Measurements from ENCODE around the gene ULK4.
"Not testable (repeated sequence)": the region's sequence is repeated elsewhere in the genome, so short reads cannot be mapped to it uniquely, and the experiment has no call there.

Gene ULK4

DNA sequence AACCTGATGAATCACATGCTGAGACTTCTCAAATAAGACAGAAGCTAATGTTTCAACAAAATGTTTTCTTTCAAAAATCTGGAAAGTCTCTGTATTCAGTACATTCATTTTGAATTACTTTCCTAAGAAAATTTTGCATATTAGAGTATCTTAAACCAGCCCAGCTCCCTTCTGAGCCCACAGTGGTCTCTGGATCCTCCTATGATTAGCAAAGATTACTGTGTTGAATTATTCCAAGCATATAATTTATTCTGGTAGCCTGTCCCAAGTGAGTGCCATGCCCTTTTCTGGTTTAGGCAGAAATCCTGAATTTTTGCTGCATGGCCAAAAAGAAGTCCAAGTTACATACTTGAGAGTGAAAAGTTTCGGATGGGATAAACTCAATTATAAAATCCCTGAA is 483.6 kb downstream of the ULK4 start:
- no peak for DNase-seq

- DNase-seq, result no peak
Observed at GRCh38 chr3:41477399-41478014, 484.4 kb downstream of the ULK4 start.

GRCh38 chr3:41469083-41469482 is 492.8 kb downstream of the ULK4 start:
- no peak for DNase-seq

DNA sequence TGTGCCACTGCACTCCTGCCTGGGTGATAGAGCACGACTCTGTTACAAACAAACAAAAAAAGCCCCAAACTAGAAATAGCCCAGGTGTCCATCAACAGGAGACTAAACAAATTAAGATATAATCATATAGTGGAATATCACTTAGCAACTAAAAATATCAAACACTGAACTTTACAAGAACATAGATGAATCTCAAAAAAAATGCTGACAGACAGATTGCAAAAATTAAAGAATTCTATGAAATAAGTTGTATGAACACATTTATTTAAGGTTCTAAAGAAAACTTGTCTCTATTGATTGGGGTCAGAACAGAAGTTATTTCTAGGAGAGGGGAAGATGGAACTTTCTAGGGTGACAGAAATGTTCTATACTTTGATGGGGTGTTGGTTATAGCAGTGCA is 494.4 kb downstream of the ULK4 start:
- DNase-seq, result no peak

GRCh38 chr3:41464858-41465257 is 497.0 kb downstream of the ULK4 start:
- no peak for DNase-seq

- DNase-seq, result no peak
Observed at GRCh38 chr3:41464401-41464800, 497.5 kb downstream of the ULK4 start.

DNA sequence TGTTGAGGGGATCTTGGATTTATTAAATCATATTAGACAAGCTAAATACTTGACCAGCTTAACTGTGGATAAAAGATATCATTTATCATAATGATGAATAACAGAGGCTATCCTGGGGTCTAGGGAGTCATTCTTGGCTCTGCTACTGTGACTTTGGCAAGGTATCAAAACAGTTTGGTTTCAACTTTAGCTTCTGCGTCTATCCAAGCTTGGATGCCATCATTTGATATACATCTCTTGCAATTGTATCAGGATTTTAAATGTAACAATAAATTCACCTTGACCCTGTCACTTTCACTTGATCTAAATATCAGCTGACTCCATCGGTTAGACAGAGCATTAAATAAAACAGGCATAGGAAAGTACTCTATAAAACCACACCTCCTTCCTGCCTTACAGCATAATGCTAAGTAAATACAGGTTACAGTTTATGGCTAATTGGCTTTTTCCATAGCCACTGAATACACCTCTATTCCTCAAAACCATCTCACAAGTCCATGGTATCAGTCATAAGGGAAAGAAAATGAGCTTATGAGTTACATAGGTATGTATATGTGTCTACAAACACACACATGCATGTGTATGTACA is 499.7 kb downstream of the ULK4 start:
- DNase-seq, result no peak

GRCh38 chr3:41460736-41461135 is 501.2 kb downstream of the ULK4 start:
- DNase-seq, result no peak

GRCh38 chr3:41457176-41457575 is 504.7 kb downstream of the ULK4 start:
- no peak for DNase-seq

DNA sequence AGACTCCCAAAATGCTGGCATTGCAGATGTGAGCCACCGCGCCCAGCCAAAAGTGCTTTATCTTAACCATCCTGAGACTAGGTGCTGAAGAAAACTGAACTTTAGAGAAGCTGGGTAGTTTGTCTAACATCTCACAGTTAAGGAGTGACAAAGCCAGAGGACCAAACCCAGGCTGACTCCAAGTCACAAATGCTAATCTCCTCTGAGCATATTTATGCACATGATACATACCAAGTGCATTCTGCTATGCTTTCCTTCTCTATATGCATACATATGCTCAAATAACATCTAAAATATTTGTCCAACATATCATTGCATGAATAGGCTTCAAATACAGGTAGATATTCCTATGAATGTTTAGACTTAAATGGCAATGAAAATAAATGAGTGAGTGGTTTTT is 505.7 kb downstream of the ULK4 start:
- DNase-seq, result peak; percentile 8

DNA sequence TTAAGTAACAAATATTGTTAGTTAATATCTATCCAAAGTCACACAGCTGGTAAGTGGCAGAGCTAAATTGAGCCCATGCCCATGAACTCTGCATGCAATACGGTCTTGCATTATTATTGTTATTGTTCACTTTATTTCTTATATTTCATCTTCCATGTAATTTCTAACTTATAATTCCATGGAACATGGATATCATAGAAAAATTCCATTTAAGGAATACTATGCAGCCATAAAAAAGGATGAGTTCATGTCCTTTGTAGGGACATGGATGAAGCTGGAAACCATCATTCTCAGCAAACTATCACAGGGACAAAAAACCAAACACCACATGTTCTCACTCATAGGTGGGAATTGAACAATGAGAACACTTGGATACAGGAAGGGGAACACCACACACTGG is 508.3 kb downstream of the ULK4 start:
- not testable (repeated sequence) for DNase-seq

DNA sequence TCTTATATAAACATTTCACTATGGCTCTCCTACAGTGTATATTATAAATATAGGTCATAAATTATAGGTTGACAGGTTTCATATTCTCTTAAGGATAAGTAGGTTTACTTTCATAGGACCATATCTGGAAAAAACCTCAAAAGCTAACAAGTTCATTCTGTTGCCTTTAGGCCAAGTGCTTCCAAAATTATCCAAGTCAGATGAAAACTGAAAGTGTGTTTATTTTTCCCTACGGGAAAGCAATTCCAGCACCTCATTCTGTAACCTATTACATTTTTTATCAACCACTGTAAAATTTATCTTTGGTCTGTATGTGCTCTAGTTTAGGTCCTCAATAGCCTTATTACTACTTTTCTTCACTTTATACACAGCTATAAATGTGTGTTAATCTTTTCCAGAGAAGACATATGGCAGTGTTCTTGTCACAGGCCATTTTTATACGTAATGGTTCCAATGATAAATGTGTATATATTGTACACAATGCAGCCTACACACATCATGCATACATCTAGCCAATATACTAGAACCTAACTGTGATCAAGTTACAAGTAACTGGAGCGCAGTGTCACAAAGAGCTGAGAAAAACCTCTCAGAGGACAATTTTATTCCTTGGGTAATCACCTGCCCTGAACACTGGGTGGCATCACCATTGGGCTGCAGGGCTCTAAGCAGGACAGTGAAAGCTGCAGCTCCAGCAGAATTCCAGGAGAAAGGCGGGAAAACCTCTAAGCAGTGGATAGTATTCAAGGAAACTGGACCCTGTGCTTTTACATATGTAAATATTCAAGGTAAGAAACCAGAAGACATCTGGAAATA is 511.3 kb downstream of the ULK4 start:
- no peak for DNase-seq

DNA sequence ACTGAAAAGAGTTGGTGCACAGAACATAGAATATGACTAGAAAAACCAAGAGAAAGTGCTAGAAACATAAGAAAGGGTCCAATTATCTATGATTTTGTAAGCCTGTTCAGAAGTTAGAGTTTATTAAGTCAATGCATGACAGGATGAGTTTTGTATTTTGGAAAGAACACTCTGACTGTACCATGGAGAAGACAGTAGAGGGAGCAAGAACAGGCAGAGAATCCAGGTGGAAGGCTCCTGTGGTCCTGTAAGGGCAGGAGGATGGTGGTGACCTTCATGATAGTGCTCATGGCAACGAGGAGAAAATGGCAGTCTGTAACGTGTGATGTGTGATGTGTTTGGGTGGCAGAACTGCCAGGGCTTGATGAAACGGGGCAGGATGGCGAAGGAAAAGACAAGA is 513.5 kb downstream of the ULK4 start:
- no peak for DNase-seq

DNA sequence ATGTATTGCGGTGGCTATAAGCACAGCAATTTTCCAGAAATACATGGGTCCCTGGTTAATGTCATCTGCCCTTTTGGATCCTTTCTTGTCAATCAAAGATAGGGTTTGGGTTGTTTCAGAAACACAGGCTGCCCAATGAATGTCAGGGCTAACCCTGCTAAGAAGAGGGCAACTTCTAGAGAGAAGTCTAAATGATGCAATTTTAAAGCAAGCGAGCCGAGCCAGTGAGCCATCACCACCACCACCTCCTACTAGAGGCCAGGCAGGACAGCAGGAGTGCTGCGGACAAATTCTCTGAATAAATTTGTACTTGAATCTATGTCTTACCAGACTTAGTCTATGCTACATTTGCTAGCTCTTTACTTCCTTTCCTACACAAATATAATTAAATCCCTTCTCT is 514.2 kb downstream of the ULK4 start:
- no peak for DNase-seq

GRCh38 chr3:41446316-41446715 is 515.6 kb downstream of the ULK4 start:
- DNase-seq, result not testable (repeated sequence)

- DNase-seq, result no peak
Observed at GRCh38 chr3:41441568-41441967, 520.3 kb downstream of the ULK4 start.

DNA sequence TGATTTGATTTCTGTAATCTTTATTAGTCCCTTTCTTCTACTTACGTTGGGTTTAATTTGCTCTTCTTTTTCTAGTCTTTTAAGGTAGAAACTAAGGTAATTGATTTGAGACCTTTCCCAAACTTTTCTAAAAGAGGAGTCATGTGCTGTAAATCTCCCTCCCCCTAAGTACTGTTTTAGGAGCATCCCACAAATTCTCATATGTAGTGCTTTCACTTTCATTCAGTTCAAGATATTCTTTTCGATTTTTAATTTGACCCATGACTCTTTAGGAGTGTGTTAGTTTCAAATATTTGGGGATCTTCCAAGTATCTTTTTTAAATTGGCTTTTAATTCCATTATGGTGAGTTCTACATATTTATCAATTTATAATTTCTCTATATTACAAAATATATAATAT is 520.8 kb downstream of the ULK4 start:
- no peak for DNase-seq

DNA sequence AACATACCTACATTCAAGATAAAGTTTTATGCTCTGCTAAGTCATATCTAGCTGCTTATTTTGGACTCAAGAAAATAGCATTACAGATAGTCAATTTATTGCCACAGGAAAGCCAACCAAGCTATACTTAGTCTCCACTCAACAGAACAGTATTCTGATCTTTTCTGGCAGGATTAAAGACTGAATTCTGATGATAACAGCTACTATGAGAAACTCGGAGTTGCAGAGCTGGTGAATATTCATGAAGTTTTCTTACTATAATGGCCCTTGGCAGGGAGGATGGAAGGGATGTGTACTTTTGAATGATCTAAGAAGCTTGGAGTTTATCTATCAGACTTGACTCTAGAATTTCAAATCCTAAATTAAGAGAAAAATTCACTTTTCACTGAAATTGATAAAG is 524.9 kb downstream of the ULK4 start:
- DNase-seq, result no peak

- no peak for DNase-seq
Observed at GRCh38 chr3:41434781-41435180, 527.1 kb downstream of the ULK4 start.

GRCh38 chr3:41431386-41431785 is 530.5 kb downstream of the ULK4 start:
- DNase-seq, result no peak

DNA sequence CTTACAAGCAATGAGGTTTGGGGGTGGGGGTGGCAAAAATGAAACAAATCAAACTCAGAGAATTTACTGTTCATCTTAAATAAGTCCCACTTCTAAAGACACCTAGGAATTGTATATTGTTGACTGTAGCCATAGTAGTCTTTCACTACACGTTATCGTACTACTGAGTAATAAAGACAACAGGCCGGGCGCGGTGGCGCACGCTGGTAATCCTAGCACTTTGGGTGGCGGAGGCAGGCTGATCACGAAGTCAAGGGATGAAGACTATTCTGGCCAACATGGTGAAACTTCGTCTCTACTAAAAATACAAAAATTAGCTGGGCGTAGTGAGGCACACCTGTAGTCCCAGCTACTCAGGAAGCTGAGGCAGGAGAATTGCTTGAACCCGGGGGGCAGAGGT is 531.0 kb downstream of the ULK4 start:
- no peak for DNase-seq

DNA sequence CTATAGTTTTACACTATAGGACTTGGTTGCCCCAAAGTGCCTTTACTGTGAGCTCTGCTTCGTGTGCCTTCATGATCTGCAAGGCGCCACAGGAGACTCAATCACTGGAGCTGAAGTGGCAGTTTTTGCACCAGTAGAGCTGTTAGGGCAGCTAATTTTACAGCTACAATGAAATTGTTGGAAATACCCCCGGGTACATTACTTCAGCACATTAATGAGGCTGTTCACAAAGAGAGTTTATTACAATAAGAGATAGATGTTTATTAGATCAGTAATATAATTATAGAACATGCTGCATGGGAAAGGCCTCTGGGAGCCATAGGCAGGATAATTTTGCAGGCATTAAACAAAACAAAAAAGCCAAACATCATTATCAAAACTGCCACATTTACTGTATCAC is 531.5 kb downstream of the ULK4 start:
- DNase-seq, result no peak

DNA sequence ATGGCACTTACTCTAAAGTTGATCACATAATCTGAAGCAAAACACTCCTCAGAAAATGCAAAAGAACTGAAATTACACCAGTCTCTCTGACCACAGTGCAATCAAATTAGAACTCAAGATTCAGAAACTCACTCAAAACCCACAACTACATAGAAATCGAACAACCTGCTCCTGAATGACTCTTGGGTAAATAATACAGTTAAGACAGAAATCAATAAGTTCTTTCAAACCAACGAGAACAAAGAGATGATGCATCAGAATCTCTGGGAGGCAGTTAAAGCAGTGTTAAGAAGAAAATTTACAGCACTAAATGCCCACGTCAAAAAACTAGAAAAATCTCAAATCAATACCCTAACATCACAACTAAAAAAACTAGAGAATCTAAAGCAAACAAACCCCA is 535.4 kb downstream of the ULK4 start:
- no peak for DNase-seq

GRCh38 chr3:41424543-41425300 is 537.2 kb downstream of the ULK4 start:
- no peak for DNase-seq

Measured in hematopoietic multipotent progenitor cell treated with erythropoietin and hydrocortisone succinate and interleukin-3 and kit ligand, for 6 days (in vitro differentiated cells).